Ishikawa (cell line): ENCODE results near the gene TCTN2.

Experiments
- CEBPB ChIP-seq: IDR thresholded peaks from 2 replicates; pipeline ENCODE4 v1.6.1; 2012
- CREB1 ChIP-seq: IDR thresholded peaks from 2 replicates; pipeline ENCODE4 v1.6.1; 2012; ENCODE audit warnings: low read depth
- EGR1 ChIP-seq: IDR thresholded peaks from 2 replicates; pipeline ENCODE4 v1.6.1; 2012
- EP300 ChIP-seq: IDR thresholded peaks from 2 replicates; pipeline ENCODE4 v1.6.1; 2012; ENCODE audit warnings: borderline replicate concordance
- FOXM1 ChIP-seq: IDR thresholded peaks from 2 replicates; pipeline ENCODE4 v1.6.1; 2012; ENCODE audit warnings: low read depth, borderline replicate concordance
- NFIC ChIP-seq: IDR thresholded peaks from 2 replicates; pipeline ENCODE4 v1.6.1; 2012
- RAD21 ChIP-seq: IDR thresholded peaks from 2 replicates; pipeline ENCODE4 v1.6.1; 2012; ENCODE audit warnings: low read depth
- TAF1 ChIP-seq: IDR thresholded peaks from 2 replicates; pipeline ENCODE4 v1.6.1; 2012; ENCODE audit warnings: low read depth, mild to moderate bottlenecking
- TCF12 ChIP-seq: IDR thresholded peaks from 2 replicates; pipeline ENCODE4 v1.6.1; 2012; ENCODE audit warnings: low read depth
- TEAD4 ChIP-seq: IDR thresholded peaks from 2 replicates; pipeline ENCODE4 v1.6.1; 2012
- USF1 ChIP-seq: IDR thresholded peaks from 2 replicates; pipeline ENCODE4 v1.6.1; 2012
- YY1 ChIP-seq: IDR thresholded peaks from 2 replicates; pipeline ENCODE4 v1.6.1; 2012; ENCODE audit warnings: low read depth
- ZBTB7A ChIP-seq: IDR thresholded peaks from 2 replicates; pipeline ENCODE4 v1.6.1; 2012; ENCODE audit warnings: low read depth
- TF ChIP-seq, protein P1 (sequence below): IDR thresholded peaks from 2 replicates; pipeline ENCODE4 v1.6.1; 2012
- TF ChIP-seq, protein P2 (sequence below): IDR thresholded peaks from 2 replicates; pipeline ENCODE4 v1.6.1; 2012; ENCODE audit warnings: low read depth, mild to moderate bottlenecking

The TCTN2 gene

GRCh38 chr12:123749355-123749754 lies 78.4 kb downstream of the TCTN2 start:
- TF ChIP-seq EP300 (no peak), CEBPB (no peak), USF1 (no peak), RAD21 (no peak), CREB1 (no peak)
- TF ChIP-seq, protein P1, sequence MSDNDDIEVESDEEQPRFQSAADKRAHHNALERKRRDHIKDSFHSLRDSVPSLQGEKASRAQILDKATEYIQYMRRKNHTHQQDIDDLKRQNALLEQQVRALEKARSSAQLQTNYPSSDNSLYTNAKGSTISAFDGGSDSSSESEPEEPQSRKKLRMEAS: no peak

DNA sequence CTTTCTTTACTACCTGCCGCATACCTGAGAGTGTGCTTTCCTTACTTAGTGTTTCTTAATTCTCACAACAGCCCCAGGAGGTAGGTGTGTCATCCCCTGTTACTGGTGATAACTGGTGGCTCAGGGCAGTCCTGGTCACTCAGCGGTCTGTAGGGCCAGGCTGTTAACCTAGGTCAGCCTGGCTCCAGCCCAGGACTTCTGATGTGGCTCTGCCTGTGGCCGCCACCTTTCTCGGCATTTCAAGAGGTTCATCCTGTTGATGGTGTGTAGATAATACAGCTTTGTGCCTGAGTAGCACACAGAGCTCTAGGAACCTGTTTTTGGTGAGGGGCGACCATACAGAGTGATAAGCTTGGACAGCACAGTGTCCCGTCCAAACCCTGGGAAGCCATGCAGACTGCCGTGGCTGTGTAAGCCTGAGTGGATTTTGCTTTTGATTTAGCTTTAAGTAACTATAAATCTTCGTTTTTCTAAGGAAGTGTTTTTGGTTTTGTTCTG lies 79.3 kb downstream of the TCTN2 start:
- TF ChIP-seq EGR1: no peak
- TF ChIP-seq YY1: no peak
- no peak for TF ChIP-seq FOXM1
- no peak for TF ChIP-seq TCF12
- no peak for TF ChIP-seq ZBTB7A
- TF ChIP-seq, protein P1: no peak
- TF ChIP-seq USF1: no peak
- no peak for TF ChIP-seq RAD21

DNA sequence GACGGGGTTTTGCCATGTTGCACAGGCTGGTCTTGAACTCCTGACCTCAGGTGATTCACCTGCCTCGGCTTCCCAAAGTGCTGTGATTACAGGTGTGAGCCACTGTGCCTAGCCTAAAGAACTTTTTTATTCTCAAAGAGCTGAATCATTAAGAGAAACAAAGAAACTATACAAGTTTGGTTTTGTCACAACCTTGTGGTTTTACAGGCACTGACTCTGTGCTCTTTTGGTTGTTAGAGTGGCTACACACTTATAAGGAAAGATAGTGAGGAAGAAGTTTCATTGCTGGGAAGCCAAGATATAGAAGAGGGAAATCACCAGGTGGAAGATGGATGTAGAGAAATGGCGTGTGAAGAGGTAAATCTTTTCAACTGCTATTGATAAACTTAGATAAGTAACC lies 81.1 kb downstream of the TCTN2 start:
- TF ChIP-seq CEBPB: no peak
- TF ChIP-seq, protein P1: no peak

GRCh38 chr12:123754041-123754772 lies 83.3 kb downstream of the TCTN2 start:
- TF ChIP-seq EGR1 (no peak), RAD21 (no peak), NFIC (no peak), CREB1 (no peak), TAF1 (no peak), CEBPB (no peak), TEAD4 (no peak), USF1 (no peak), YY1 (no peak), EP300 (no peak), ZBTB7A (no peak), FOXM1 (no peak), TCF12 (no peak)
- TF ChIP-seq, protein P1: no peak
- TF ChIP-seq, protein P2, sequence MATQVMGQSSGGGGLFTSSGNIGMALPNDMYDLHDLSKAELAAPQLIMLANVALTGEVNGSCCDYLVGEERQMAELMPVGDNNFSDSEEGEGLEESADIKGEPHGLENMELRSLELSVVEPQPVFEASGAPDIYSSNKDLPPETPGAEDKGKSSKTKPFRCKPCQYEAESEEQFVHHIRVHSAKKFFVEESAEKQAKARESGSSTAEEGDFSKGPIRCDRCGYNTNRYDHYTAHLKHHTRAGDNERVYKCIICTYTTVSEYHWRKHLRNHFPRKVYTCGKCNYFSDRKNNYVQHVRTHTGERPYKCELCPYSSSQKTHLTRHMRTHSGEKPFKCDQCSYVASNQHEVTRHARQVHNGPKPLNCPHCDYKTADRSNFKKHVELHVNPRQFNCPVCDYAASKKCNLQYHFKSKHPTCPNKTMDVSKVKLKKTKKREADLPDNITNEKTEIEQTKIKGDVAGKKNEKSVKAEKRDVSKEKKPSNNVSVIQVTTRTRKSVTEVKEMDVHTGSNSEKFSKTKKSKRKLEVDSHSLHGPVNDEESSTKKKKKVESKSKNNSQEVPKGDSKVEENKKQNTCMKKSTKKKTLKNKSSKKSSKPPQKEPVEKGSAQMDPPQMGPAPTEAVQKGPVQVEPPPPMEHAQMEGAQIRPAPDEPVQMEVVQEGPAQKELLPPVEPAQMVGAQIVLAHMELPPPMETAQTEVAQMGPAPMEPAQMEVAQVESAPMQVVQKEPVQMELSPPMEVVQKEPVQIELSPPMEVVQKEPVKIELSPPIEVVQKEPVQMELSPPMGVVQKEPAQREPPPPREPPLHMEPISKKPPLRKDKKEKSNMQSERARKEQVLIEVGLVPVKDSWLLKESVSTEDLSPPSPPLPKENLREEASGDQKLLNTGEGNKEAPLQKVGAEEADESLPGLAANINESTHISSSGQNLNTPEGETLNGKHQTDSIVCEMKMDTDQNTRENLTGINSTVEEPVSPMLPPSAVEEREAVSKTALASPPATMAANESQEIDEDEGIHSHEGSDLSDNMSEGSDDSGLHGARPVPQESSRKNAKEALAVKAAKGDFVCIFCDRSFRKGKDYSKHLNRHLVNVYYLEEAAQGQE: no peak

DNA sequence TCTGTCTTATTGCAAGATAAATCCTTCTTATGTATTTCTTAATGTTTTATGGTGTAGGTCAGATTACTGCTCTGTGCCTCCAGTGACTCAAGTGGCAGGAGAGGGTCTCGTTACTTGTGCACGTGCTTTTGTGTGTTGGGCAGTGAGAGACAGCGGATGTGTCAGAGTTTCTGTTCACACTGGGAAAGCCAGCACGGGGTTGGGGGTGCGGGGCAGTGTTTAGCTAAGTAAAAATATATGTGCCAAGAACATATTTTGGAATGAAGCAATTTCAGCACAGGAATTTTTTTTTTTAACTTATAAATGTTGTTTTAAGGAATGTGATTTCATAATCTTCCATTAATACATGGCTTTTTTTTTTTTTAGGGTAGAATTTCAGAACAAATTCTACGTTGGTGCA lies 86.6 kb downstream of the TCTN2 start:
- TF ChIP-seq EP300: no peak
- no peak for TF ChIP-seq TAF1
- no peak for TF ChIP-seq RAD21
- TF ChIP-seq ZBTB7A: no peak
- no peak for TF ChIP-seq NFIC
- TF ChIP-seq, protein P1: no peak
- TF ChIP-seq YY1: no peak
- TF ChIP-seq TCF12: no peak
- TF ChIP-seq USF1: no peak
- TF ChIP-seq FOXM1: no peak
- TF ChIP-seq, protein P2: no peak
- no peak for TF ChIP-seq CEBPB
- TF ChIP-seq EGR1: no peak
- TF ChIP-seq TEAD4: no peak
- no peak for TF ChIP-seq CREB1
